Fibroblast of the conjunctiva (primary cell): Measurements from ENCODE around the gene FCHSD2.
"Not testable (repeated sequence)": the region's sequence is repeated elsewhere in the genome, so short reads cannot be mapped to it uniquely, and the experiment has no call there.

ENCODE experiments used
- DNase-seq: peaks from one replicate; pipeline ENCODE4 v3.0.0-alpha.2; 2010; ENCODE audit warnings: low read depth

FCHSD2 gene

GRCh38 chr11:72820439-72821139 lies 321.5 kb downstream of the FCHSD2 start:
- DNase-seq, result no peak

- no peak for DNase-seq
Measured at GRCh38 chr11:72818971-72819370, 323.1 kb downstream of the FCHSD2 start.

- no peak for DNase-seq
Measured at GRCh38 chr11:72817966-72818365, 324.2 kb downstream of the FCHSD2 start.

GRCh38 chr11:72816404-72816990 lies 325.6 kb downstream of the FCHSD2 start:
- no peak for DNase-seq

GRCh38 chr11:72815110-72815618 lies 327.0 kb downstream of the FCHSD2 start:
- DNase-seq, result no peak

- DNase-seq, result peak; percentile 49
Measured at GRCh38 chr11:72814286-72815109, 327.6 kb downstream of the FCHSD2 start, which contains the start of gene ATG16L2. ATG16L2 (plus strand) TSS chr11:72814411; CDS start chr11:72814446, 35 bp downstream.

GRCh38 chr11:72813740-72814285 lies 328.3 kb downstream of the FCHSD2 start:
- DNase-seq, result no peak

- DNase-seq, result no peak
Measured at GRCh38 chr11:72812967-72813739, 329.0 kb downstream of the FCHSD2 start.

GRCh38 chr11:72812604-72812966 lies 329.5 kb downstream of the FCHSD2 start:
- no peak for DNase-seq

GRCh38 chr11:72811686-72812085 lies 330.4 kb downstream of the FCHSD2 start:
- not testable (repeated sequence) for DNase-seq

GRCh38 chr11:72808331-72808798 lies 333.8 kb downstream of the FCHSD2 start:
- no peak for DNase-seq

GRCh38 chr11:72807792-72808191 lies 334.3 kb downstream of the FCHSD2 start:
- DNase-seq, result no peak

- no peak for DNase-seq
Measured at GRCh38 chr11:72807021-72807693, 335.0 kb downstream of the FCHSD2 start.

- DNase-seq, result not testable (repeated sequence)
Measured at GRCh38 chr11:72806378-72806777, 335.7 kb downstream of the FCHSD2 start.

- DNase-seq, result no peak
Measured at GRCh38 chr11:72805216-72805615, 336.9 kb downstream of the FCHSD2 start.

- DNase-seq, result no peak
Measured at GRCh38 chr11:72802822-72803221, 339.3 kb downstream of the FCHSD2 start.

- no peak for DNase-seq
Measured at GRCh38 chr11:72799441-72799840, 342.7 kb downstream of the FCHSD2 start.

GRCh38 chr11:72798361-72798760 lies 343.8 kb downstream of the FCHSD2 start:
- DNase-seq, result no peak

GRCh38 chr11:72793425-72794367 lies 348.4 kb downstream of the FCHSD2 start, which contains the start of gene STARD10:
STARD10 (minus strand) TSS chr11:72794047; CDS start chr11:72781181, 12,866 bp downstream.
- DNase-seq, result peak; percentile 91

GRCh38 chr11:72793076-72793424 lies 349.1 kb downstream of the FCHSD2 start:
- no peak for DNase-seq
